ENCODE results near the gene SHC4. TPM values are rescaled to one million over a fixed set of nuclear protein-coding genes. Genes with fewer than 3 reads are reported as not detected.

The SHC4 gene
- total RNA-seq, 2 experiments from 2014 or later: 0.41 to 1.3 TPM

- ChIA-PET POLR2A (interaction anchor here (0.6 to 0.9 kb wide), 3 partner anchors 21 to 115 kb away, joined by 3 to 4 read pairs (median 4); no protein-coding TSS in a partner anchor), CTCF (ENCODE audit: unreplicated experiment) (no interaction called here)
- Histone ChIP-seq H3K9me2 (ENCODE audit: insufficient read depth, low read length) (no peaks in the 10 kb centered on the region), H4K20me1 (ENCODE audit: insufficient read depth, low read length) (no peaks in the 10 kb centered on the region), H3K4me3 (ENCODE audit: low read depth, low read length, poor library complexity, severe bottlenecking) (no peak overlapping the region), H2AFZ (ENCODE audit: low read length) (no peak overlapping the region), H3K27ac (ENCODE audit: low read depth, low read length, poor library complexity, severe bottlenecking) (no peak overlapping the region), H3K36me3 (ENCODE audit: insufficient read depth, low read length) (peaks cover 84% of the 10 kb centered on the region), H3K4me2 (ENCODE audit: low read length) (no peak overlapping the region), H3K9me3 (ENCODE audit: low read length) (no peaks in the 10 kb centered on the region), H3K4me1 (ENCODE audit: insufficient read depth, low read length, poor library complexity, severe bottlenecking) (no peaks in the 10 kb centered on the region), H3K79me2 (ENCODE audit: insufficient read depth, low read depth, low read length) (no peaks in the 10 kb centered on the region)
- TF ChIP-seq EZH2phosphoT487 (IDR thresholded peaks at IDR 0.05; ENCODE audit: borderline replicate concordance, low read depth, low read length): no peak
- TF ChIP-seq, protein P1, sequence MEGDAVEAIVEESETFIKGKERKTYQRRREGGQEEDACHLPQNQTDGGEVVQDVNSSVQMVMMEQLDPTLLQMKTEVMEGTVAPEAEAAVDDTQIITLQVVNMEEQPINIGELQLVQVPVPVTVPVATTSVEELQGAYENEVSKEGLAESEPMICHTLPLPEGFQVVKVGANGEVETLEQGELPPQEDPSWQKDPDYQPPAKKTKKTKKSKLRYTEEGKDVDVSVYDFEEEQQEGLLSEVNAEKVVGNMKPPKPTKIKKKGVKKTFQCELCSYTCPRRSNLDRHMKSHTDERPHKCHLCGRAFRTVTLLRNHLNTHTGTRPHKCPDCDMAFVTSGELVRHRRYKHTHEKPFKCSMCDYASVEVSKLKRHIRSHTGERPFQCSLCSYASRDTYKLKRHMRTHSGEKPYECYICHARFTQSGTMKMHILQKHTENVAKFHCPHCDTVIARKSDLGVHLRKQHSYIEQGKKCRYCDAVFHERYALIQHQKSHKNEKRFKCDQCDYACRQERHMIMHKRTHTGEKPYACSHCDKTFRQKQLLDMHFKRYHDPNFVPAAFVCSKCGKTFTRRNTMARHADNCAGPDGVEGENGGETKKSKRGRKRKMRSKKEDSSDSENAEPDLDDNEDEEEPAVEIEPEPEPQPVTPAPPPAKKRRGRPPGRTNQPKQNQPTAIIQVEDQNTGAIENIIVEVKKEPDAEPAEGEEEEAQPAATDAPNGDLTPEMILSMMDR (conservative IDR thresholded peaks at IDR 0.05; ENCODE audit: low read length): no peak
- DNase-seq (ENCODE audit: low spot score): no peak
- intact Hi-C loops (cut with micrococcal nuclease; ENCODE audit: unreplicated experiment): no loop called here
- BruUV-seq (replicated peaks): no TSS peak
Observed at GRCh38 chr15:48785712-48786111, 178.0 kb downstream of the SHC4 start.

GRCh38 chr15:48785195-48785594, 178.5 kb downstream of the SHC4 start:
- H2AFZ ChIP-seq (ENCODE audit: low read length): no peak overlapping the region
- no peak overlapping the region for H3K27ac ChIP-seq (ENCODE audit: low read depth, low read length, poor library complexity, severe bottlenecking)
- H3K4me3 ChIP-seq (ENCODE audit: low read depth, low read length, poor library complexity, severe bottlenecking): no peak overlapping the region
- no peaks in the 10 kb centered on the region for H3K9me2 ChIP-seq (ENCODE audit: insufficient read depth, low read length)
- peaks cover 84% of the 10 kb centered on the region for H3K36me3 ChIP-seq (ENCODE audit: insufficient read depth, low read length)
- intact Hi-C loops (cut with micrococcal nuclease; ENCODE audit: unreplicated experiment): no loop called here
- no peaks in the 10 kb centered on the region for H4K20me1 ChIP-seq (ENCODE audit: insufficient read depth, low read length)
- no peaks in the 10 kb centered on the region for H3K79me2 ChIP-seq (ENCODE audit: insufficient read depth, low read depth, low read length)
- H3K4me1 ChIP-seq (ENCODE audit: insufficient read depth, low read length, poor library complexity, severe bottlenecking): no peaks in the 10 kb centered on the region
- no TSS peak for BruUV-seq (replicated peaks)
- TF ChIP-seq, protein P1 (conservative IDR thresholded peaks at IDR 0.05; ENCODE audit: low read length): no peak
- no peak for TF ChIP-seq EZH2phosphoT487 (IDR thresholded peaks at IDR 0.05; ENCODE audit: borderline replicate concordance, low read depth, low read length)
- H3K4me2 ChIP-seq (ENCODE audit: low read length): no peak overlapping the region
- ChIA-PET POLR2A (interaction anchor here (0.6 to 0.9 kb wide), 2 partner anchors 21 to 115 kb away, joined by 4 read pairs; no protein-coding TSS in a partner anchor), CTCF (ENCODE audit: unreplicated experiment) (no interaction called here)
- no peak for DNase-seq (ENCODE audit: low spot score)
- H3K9me3 ChIP-seq (ENCODE audit: low read length): no peaks in the 10 kb centered on the region

GRCh38 chr15:48784756-48785155, 179.0 kb downstream of the SHC4 start:
- no peak overlapping the region for H3K4me3 ChIP-seq (ENCODE audit: low read depth, low read length, poor library complexity, severe bottlenecking)
- intact Hi-C loops (cut with micrococcal nuclease; ENCODE audit: unreplicated experiment): no loop called here
- no peak overlapping the region for H3K27ac ChIP-seq (ENCODE audit: low read depth, low read length, poor library complexity, severe bottlenecking)
- H3K79me2 ChIP-seq (ENCODE audit: insufficient read depth, low read depth, low read length): no peaks in the 10 kb centered on the region
- no peaks in the 10 kb centered on the region for H4K20me1 ChIP-seq (ENCODE audit: insufficient read depth, low read length)
- H3K36me3 ChIP-seq (ENCODE audit: insufficient read depth, low read length): peaks cover 84% of the 10 kb centered on the region
- no peak for DNase-seq (ENCODE audit: low spot score)
- no TSS peak for BruUV-seq (replicated peaks)
- H3K4me2 ChIP-seq (ENCODE audit: low read length): no peak overlapping the region
- H3K9me3 ChIP-seq (ENCODE audit: low read length): no peaks in the 10 kb centered on the region
- H3K9me2 ChIP-seq (ENCODE audit: insufficient read depth, low read length): no peaks in the 10 kb centered on the region
- CTCF ChIA-PET (ENCODE audit: unreplicated experiment): no interaction called here
- POLR2A ChIA-PET: no interaction called here
- TF ChIP-seq, protein P1 (conservative IDR thresholded peaks at IDR 0.05; ENCODE audit: low read length): no peak
- TF ChIP-seq EZH2phosphoT487 (IDR thresholded peaks at IDR 0.05; ENCODE audit: borderline replicate concordance, low read depth, low read length): no peak
- no peaks in the 10 kb centered on the region for H3K4me1 ChIP-seq (ENCODE audit: insufficient read depth, low read length, poor library complexity, severe bottlenecking)
- H2AFZ ChIP-seq (ENCODE audit: low read length): no peak overlapping the region

Measured in OCI-LY7 (cell line).